Epithelial cell of esophagus (primary cell): ENCODE data around the gene CDK10.

Experiments used
- DNase-seq: peaks from one replicate; pipeline ENCODE4 v3.0.0; 2010; ENCODE audit warnings: low read depth
- H3K4me3 ChIP-seq: 2 replicates; pipeline ENCODE4 v1.5.1; 2011; ENCODE audit warnings: mild to moderate bottlenecking, low read length, control low read depth
- TF ChIP-seq, protein P1 (sequence below): IDR thresholded peaks from 2 replicates; pipeline ENCODE4 v1.5.1; 2011; ENCODE audit warnings: low read depth, mild to moderate bottlenecking, low read length, control low read depth, inconsistent platforms; ENCODE audit not compliant: insufficient read depth; ENCODE audit errors: missing control alignments

The CDK10 gene

DNA sequence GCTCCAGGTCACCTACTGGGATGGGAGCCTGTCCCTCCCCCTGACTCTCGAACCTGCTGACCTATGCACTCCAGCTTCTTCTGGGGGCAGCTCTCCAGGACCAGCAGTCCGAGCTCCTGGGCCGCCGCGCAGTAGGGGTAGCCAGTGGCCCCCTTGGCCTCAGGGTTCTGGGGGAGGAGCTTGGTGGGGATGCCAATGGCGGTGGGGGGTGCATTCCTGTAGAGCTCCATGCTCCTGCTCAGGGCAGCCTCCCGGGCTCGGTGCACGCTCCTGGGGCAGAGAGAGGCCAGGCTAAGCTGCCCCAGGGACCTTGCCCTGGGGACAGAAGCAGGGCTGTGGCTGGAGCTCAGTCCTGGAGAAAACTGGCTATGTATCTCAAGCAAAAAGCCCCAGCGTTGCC lies 22.7 kb downstream of the CDK10 start:
- TF ChIP-seq, protein P1, sequence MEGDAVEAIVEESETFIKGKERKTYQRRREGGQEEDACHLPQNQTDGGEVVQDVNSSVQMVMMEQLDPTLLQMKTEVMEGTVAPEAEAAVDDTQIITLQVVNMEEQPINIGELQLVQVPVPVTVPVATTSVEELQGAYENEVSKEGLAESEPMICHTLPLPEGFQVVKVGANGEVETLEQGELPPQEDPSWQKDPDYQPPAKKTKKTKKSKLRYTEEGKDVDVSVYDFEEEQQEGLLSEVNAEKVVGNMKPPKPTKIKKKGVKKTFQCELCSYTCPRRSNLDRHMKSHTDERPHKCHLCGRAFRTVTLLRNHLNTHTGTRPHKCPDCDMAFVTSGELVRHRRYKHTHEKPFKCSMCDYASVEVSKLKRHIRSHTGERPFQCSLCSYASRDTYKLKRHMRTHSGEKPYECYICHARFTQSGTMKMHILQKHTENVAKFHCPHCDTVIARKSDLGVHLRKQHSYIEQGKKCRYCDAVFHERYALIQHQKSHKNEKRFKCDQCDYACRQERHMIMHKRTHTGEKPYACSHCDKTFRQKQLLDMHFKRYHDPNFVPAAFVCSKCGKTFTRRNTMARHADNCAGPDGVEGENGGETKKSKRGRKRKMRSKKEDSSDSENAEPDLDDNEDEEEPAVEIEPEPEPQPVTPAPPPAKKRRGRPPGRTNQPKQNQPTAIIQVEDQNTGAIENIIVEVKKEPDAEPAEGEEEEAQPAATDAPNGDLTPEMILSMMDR, result no peak
- no peak for DNase-seq
- no peak overlapping the region for H3K4me3 ChIP-seq

- no peak overlapping the region for H3K4me3 ChIP-seq
- TF ChIP-seq, protein P1, result no peak
- no peak for DNase-seq
These were observed 23.4 kb downstream of the CDK10 start for GRCh38 chr16:89709716-89710432.

DNA sequence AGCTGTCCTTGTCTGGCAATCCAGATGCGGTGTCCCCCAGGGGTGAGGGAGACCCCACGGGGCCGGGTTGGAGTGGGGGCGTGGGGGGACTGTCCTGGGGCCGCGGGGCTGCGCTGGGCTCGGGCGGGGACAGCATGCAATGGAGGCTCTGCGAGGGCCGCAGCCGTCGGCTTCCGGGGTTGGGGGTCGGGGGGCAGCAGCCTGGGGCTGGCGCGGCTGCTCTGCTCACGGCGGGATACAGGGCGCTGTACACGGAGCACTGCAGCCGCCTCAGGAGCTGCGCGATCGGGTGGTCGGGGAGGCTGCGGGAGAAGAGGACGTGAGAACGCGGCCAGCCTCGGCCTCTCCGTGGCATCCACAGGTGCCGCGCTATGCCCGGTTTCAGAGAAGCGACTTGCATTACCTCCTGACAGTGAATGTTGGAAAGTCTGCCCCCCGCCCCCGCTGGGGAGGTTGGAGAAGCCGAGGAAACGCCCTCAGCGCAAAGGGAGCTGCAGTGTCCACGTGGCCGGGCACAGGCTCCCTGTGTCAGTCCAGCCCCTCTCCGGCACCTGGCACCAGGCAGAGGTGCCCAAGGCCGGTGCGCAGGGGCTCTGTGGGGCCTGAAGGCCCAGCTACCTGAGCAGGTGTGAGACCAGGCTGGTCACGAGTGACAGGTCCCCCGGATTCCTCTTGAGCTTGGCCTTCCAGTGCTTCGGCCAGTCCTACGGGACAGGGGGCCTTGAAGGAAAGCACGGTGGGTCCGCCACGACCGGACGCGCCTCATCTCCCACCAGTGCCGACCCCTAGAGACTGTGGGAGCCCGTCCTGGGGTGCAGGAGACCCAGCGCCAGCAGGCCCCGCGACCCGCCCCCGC lies 24.4 kb downstream of the CDK10 start:
- TF ChIP-seq, protein P1, result no peak
- H3K4me3 ChIP-seq, result no peak overlapping the region
- no peak for DNase-seq

GRCh38 chr16:89711601-89712273 lies 25.2 kb downstream of the CDK10 start:
- DNase-seq, result peak; percentile 74
- peak overlapping the region; percentile 73 for H3K4me3 ChIP-seq
- TF ChIP-seq, protein P1, result no peak

DNA sequence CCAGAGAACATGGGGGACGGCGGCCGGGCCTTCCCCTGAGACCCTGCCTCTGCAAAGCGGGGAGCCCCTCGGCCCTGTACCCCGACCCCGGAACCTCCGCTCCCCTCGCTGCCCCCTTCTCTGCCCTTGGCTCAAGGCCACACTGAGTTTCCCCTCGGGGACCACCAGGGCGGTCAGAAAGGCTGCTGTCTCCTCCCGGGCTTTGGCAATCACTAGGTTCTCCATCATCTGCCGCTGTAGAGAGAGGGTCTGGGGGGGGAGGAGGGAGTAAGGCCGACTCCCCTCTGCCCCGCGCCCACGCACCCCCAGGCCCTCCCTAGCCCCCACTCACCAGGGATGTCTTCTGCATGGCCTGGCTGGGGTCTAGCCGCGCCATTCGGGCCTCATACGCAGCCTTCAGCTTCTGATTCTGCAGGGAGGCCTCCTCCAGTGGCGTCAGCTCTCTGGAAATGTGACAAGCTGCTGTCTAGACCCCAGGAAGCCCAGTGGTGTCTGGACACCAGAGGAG lies 25.8 kb downstream of the CDK10 start:
- peak overlapping the region; percentile 73 for H3K4me3 ChIP-seq
- DNase-seq, result no peak

DNA sequence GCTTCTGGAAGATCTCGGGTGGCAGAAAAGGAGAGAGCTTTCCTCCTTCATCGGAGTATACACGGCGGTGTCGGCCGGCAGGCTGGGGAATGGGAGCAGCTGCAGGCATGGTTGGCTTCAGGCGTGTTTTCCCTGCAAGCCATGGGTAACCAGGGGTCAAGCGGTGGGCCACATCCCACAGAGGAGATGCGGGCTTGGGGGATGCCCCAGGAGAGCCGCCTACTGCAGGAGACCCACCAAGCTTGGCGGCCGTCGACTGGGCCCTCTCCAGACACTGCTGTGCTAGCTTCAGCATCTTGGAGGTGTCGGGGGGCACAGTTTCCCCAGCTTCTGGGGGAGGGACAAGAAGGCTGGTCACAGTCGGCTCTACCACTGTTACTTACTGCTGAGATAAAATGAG lies 30.0 kb downstream of the CDK10 start:
- TF ChIP-seq, protein P1, result no peak
- no peak overlapping the region for H3K4me3 ChIP-seq
- DNase-seq, result no peak

More for the DNA sequence above, 25.8 kb downstream of the CDK10 start:
- TF ChIP-seq, protein P1, result no peak
